HG03442 (cell line): ENCODE data around the gene ORMDL1.
"Not testable (repeated sequence)": the region's sequence is repeated elsewhere in the genome, so short reads cannot be mapped to it uniquely, and the experiment has no call there.

Experiments
- ATAC-seq: cut with Tn5 transposase; IDR thresholded peaks from one replicate; pipeline ENCODE4 v1.9.1; 2021; ENCODE audit warnings: mild to moderate bottlenecking, moderate library complexity; ENCODE audit not compliant: unreplicated experiment

ORMDL1 gene

GRCh38 chr2:189772212-189772611 is 11.9 kb downstream of the ORMDL1 start:
- no peak for ATAC-seq

GRCh38 chr2:189770590-189771322 is 13.4 kb downstream of the ORMDL1 start:
- ATAC-seq, result no peak

- ATAC-seq, result no peak
Observed at GRCh38 chr2:189763908-189764661, 20.1 kb downstream of the ORMDL1 start.

GRCh38 chr2:189762551-189763298 is 21.4 kb downstream of the ORMDL1 start, which contains the start of gene OSGEPL1:
TSS of gene OSGEPL1 (minus strand) at chr2:189762792. CDS start at chr2:189761640, 1,152 bp downstream.
- peak; percentile 96 for ATAC-seq

- ATAC-seq, result no peak
Observed at GRCh38 chr2:189762229-189762550, 21.9 kb downstream of the ORMDL1 start.

DNA sequence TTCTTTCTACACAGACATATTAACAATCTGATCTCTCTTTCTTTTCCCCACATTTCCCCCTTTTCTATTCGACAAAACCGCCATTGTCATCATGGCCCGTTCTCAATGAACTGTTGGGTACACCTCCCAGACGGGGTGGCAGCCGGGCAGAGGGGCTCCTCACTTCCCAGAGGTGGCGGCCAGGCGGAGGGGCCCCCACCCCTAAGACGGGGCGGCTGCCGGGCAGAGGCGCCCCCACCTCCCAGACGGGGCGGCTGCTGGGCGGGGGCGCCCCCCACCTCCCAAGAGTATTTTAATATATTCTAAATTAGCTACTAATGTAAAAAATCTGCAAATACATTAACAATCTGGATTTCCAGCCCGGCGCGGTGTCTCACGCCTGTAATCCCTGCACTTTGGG is 24.0 kb downstream of the ORMDL1 start:
- not testable (repeated sequence) for ATAC-seq

DNA sequence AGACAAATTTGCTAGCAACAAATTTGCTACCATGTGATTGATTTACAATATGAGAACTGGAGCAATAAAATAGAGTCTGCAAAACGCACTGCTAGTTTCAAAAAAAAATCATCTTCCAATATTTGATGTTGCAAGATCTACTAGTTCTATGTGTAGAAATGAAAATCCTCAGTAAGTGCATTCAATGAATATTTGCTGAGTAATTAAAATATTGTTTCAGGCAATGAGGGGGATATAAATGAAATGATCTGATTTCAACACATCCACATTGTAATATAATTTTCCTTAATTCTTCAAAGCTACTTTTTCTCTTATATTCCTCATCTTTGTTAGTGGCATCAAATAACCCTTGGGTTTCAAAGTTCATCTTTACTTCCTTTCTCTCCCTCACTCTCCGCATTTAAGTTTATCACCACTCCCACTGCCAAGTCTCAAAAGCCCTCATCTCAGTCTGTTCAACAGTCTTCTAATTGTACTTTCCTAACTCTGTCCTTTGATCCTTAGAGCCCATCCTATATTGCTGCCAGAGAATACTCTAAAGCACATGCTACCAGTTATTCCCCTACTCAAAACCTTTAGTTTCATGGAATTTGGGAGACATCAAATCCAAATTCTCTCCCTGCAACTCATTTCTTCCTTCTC is 27.7 kb downstream of the ORMDL1 start:
- ATAC-seq, result no peak

DNA sequence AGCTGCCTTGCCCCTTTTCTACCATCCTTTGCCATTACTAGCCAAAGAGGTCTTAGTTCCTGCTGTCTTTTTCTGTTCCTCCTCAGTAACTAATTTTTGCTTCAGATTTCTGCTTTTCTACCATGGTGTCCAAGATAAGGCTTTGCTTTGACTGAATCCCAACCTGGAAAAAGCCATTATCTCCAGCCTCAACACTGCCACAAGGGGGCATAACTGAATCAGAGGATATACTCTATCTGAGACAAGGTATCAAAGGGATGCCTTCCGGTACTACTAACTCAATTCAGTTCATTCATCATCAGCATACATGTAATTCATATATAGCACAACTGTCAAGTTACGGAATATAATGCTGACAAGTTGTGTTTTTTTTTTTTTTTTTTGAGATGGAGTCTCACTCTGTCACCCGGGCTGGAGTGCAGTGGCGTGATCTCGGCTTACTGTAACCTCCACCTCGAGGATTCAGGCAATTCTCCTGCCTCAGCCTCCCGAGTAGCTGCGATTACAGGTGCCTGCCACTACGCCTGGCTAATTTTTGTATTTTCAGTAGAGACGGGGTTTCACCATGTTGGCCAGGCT is 33.0 kb downstream of the ORMDL1 start:
- peak; percentile 50 for ATAC-seq

GRCh38 chr2:189729430-189729829 is 54.7 kb downstream of the ORMDL1 start:
- ATAC-seq, result no peak

DNA sequence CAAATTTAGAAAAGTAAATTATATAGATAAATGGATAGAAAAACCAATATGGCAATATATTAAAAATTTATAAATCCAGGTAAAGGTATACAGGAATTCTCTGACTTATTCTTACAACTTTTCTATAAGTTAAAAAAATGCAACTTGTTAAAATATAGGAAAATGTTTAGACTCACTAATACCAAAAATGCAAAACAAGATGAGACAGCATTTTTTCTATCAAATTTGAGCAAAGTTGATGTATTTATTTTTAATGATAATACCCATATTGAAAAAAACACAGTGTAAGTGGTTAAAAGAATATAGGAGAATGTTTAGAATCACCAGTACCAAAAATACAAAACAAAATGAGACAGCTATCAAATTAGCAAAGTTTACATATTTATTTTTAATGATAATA is 57.3 kb downstream of the ORMDL1 start:
- no peak for ATAC-seq

GRCh38 chr2:189726271-189726670 is 57.9 kb downstream of the ORMDL1 start:
- ATAC-seq, result no peak

DNA sequence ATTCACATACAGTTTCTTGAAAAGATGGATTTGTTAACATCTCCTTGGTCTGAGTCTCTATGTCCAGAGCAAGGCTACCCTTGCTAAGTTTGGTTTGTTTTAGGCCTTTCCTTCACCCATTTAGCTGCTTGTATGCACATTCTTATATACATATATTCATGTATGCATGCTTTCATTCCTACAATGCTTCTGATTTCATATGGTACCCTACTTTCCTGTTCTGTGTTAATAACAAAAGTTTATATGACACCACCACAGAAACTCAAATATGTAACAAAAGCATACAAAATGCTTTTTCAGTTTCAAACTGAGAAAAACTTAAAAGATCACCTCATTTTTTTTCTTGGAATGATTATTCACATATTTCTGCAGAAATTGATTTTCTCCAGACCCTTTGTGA is 60.9 kb downstream of the ORMDL1 start:
- no peak for ATAC-seq
